SU-DHL-6 (cell line): ENCODE data around the gene RBKS.

Experiments used
- CTCF ChIP-seq: fragments of 200-600 bp; sonication (generic); IDR thresholded peaks from one replicate; pipeline ENCODE4 v1.5.1; 2017; ENCODE audit warnings: antibody characterized with exemption, mild to moderate bottlenecking, low read length, moderate library complexity; ENCODE audit not compliant: insufficient read depth, poor library complexity, severe bottlenecking
- EZH2phosphoT487 ChIP-seq: fragments of 200-600 bp; sonication (generic), shearing (Covaris generic); conservative IDR thresholded peaks from 2 replicates; pipeline ENCODE4 v1.6.1; 2018; ENCODE audit warnings: mild to moderate bottlenecking, antibody characterized with exemption, low read length, moderate library complexity, mixed read lengths

- TF ChIP-seq CTCF (no peak), EZH2phosphoT487 (no peak)
Observed at GRCh38 chr2:27855476-27855875, 34.7 kb downstream of the RBKS start.
